Suprapubic skin (tissue), 4 donors: ENCODE data around the gene SORCS1.

Experiments
- CTCF ChIP-seq, 2 donors: fragments of 200-600 bp in 1 of 2; fragments of 450-650 bp in 1 of 2; sonication (generic) in 1 of 2; IDR thresholded peaks; one replicate each; pipeline ENCODE4 v1.5.1; 2016 to 2019; ENCODE audit warnings: antibody characterized with exemption in 2 of 2, mild to moderate bottlenecking in 1 of 2, moderate library complexity in 1 of 2
- EP300 ChIP-seq: sonication (generic); formaldehyde crosslinking; IDR thresholded peaks from one replicate; pipeline ENCODE4 v1.6.1; 2017; ENCODE audit warnings: antibody characterized with exemption
- POLR2A ChIP-seq, 2 donors: fragments of 450-650 bp; IDR thresholded peaks; one replicate each; pipeline ENCODE4 v1.6.1; 2017; ENCODE audit warnings: antibody characterized with exemption in 2 of 2, mild to moderate bottlenecking in 2 of 2, moderate library complexity in 2 of 2
- POLR2AphosphoS5 ChIP-seq, 3 donors: sonication (generic); formaldehyde crosslinking; IDR thresholded peaks; one replicate each; pipeline ENCODE4 v1.6.1; 2017; ENCODE audit warnings: antibody characterized with exemption in 3 of 3

- TF ChIP-seq POLR2A (IDR thresholded peaks at IDR 0.05) = no peak
- TF ChIP-seq POLR2AphosphoS5 (IDR thresholded peaks at IDR 0.05) = no peak
- TF ChIP-seq CTCF (IDR thresholded peaks at IDR 0.05) = no peak
- TF ChIP-seq EP300 = no peak
Observed at GRCh38 chr10:106660550-106660949, 504.0 kb downstream of the SORCS1 start.
